Stimulated activated CD8-positive, alpha-beta memory T cell treated with anti-CD3 and anti-CD28 coated beads, Interleukin-2, amount 100 ng/mL, for 1 hour (primary cell): ENCODE results near the gene PTGDR.
A peak's percentile ranks its signal among the peaks of the same experiment; 100 is the strongest.

Experiments
- DNase-seq, 2 donors: peaks; one replicate each; pipeline ENCODE4 v3.0.0-alpha.2; 2020; ENCODE audit warnings: low read depth in 2 of 2

PTGDR gene

DNA sequence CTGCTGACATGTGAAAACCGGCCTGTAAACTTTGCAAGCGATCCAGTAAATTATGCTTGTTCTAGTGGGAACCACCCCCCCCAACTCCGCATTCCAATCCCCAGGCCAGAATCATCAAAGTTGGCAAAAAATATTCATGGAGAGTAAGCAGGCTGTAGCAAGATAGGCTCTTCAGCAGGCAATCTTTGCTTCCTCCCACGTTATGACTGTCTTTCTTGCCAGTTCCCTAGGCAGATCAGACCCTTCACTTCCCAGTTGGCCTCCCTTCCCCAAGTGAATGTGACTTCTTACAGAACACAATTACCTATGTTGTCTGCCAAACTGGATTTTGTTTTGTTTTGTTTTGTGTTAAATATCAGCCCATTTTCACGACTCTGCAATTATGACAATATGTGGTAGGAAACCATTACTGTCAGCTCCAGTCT lies 45.4 kb downstream of the PTGDR start:
- DNase-seq = no peak

DNA sequence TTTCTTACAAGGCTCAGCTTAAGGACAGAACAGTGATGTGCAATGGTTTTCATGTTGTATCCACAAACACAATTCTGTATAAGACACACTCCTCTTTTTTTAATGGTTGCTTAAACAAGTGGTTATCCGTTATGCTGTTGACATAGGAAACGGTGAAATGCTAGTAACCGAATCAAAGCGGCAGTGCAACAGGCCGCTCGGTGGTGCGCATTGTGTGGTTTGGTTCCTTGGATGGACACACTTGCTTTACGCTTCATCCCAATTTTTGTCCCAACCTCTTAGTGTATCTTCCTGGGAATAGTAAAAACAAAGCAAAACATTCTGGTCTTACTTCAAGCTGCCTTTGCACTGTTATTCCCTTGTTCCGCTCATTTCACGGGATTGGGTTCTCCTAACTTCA lies 46.0 kb downstream of the PTGDR start:
- no peak for DNase-seq

DNA sequence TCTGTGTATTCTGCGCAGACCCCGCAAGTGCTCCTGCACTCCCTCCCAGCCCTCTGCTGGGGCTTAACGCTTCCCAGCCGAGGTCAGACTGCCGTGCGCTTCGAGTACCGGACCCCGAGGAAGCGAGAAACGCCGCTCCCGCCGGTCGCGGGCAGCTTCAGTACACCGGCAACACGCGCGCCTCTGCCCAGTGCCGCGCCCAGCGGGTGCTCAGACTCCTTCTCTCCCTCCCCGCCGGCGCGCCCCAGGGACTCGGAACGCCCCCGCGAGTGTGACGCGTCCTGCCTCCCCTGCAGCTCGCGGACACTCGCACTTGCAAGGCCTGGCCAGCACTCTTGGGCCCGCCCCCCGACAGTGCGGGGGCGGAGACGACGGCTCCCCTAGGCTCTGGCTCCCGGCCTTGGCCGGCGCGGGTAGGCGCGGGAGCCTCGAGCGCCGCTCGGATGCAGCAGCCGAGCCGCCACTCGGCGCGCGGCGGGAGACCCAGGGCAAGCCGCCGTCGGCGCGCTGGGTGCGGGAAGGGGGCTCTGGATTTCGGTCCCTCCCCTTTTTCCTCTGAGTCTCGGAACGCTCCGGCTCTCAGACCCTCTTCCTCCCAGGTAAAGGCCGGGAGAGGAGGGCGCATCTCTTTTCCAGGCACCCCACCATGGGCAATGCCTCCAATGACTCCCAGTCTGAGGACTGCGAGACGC lies 46.6 kb downstream of the PTGDR start, which contains the start of gene PTGER2:
TSS of gene PTGER2 (plus strand) at position 410 of the 692 bp plus-strand sequence. CDS start at position 647, 237 bp downstream.
- peak; percentile 65 to 71 for DNase-seq

DNA sequence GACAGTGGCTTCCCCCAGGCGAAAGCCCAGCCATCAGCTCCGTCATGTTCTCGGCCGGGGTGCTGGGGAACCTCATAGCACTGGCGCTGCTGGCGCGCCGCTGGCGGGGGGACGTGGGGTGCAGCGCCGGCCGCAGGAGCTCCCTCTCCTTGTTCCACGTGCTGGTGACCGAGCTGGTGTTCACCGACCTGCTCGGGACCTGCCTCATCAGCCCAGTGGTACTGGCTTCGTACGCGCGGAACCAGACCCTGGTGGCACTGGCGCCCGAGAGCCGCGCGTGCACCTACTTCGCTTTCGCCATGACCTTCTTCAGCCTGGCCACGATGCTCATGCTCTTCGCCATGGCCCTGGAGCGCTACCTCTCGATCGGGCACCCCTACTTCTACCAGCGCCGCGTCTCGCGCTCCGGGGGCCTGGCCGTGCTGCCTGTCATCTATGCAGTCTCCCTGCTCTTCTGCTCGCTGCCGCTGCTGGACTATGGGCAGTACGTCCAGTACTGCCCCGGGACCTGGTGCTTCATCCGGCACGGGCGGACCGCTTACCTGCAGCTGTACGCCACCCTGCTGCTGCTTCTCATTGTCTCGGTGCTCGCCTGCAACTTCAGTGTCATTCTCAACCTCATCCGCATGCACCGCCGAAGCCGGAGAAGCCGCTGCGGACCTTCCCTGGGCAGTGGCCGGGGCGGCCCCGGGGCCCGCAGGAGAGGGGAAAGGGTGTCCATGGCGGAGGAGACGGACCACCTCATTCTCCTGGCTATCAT lies 47.3 kb downstream of the PTGDR start:
- peak in 1 of 2 donors; percentile 31 for DNase-seq

DNA sequence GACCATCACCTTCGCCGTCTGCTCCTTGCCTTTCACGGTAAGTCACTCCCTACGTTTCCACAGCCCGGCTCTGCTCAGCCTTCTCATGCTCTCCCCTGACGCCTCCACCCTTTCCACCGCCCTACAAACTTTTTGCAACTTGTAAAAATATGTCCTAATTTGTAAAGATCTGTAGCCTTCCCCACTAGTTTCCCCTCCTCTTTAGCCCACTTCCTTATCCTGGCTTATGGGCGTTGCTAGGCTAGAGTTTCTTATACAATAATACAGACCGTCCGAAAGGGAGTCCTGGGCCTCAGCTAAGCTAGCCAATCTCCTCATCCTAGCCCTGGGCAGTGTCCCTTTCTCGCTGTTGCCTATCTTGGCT lies 47.8 kb downstream of the PTGDR start:
- DNase-seq = no peak

DNA sequence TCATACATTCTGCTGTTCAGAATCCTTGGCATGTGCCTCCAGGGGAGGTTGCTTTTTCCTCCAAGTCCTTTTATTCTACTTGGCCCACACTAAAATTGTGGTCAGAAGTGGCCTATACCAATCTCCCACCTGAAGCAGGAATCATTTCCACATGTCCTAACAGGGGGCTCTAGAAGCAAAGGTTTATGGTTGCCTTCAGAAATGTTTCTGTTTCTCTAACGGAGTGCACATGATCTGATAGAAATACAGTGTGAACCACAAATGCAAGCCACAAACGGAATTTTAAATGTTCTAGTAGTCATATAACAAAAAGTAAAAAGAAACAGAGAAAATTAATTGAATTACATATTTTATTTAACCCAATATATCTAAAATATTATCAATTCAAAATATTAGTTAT lies 50.6 kb downstream of the PTGDR start:
- no peak for DNase-seq

DNA sequence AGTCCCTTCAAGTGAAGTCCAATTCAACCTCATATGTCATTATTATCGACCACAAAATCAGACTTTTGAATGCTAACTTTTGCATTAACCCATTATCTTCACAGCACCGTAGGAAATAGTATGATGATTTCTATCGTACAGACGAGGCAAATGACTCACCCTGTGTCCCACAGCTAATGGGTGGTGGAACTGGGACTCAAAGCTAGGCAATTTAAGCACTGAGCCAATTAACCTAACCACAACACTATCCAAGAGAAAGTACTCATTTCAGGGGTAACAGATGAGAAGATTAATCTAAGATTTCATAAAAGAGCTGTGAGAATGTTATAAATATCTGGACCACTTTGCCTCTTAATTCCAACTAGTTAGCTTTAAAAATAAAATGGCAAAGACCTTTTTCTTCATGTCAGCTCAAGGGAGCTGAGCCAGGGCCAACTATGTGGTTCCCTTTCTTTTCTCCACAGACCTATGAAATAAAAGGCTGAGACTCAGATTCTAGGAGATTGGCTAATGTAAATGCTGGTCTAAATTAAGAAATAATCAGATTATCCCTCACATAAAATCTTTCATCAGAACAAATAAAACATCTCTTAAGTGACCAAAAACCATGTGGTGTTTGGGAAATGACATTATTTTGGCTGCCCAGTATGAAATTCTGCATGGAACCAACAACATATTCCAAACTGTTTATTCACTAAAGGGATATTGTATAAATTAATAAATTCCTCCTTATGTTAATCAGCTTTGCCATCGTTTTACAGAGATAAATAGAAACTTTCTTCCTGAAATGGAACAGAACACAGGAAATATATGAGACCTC lies 51.5 kb downstream of the PTGDR start:
- DNase-seq = no peak

DNA sequence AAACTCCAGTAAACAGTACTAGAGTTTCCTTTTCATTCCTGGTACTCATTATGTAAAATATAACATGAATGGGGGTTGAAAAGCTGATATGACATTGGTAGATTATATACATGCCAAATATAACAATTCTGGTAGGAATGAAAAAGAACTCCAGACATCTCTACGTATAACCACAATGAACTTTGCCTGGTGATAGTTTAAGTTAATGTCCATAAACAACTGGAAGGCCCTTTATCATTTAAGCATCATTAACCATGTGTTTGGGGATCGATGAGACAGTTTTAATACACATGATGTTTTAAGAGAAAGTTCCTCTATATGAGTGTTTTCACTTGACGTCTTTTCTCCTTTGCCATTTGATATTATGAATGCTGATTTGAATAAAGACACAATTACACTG lies 52.4 kb downstream of the PTGDR start:
- no peak for DNase-seq

DNA sequence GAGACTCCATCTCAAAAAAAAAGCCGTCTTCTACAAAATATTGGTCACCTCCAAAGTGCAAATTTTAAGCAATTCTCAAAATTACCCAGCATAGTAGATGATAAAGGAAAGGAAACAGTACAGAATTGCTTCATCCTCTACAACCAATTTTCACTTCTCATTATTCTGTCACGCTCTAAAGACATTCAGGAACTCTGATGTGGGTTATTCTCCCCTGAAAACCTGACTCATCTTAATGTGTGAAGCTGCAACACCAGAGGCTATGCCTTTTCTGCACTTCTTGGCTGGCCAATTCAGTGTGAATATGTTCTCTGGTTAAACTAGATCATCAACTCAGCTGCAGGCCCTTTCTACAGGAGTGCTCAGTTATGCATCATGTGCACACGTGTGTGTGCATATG lies 57.6 kb downstream of the PTGDR start:
- no peak for DNase-seq

DNA sequence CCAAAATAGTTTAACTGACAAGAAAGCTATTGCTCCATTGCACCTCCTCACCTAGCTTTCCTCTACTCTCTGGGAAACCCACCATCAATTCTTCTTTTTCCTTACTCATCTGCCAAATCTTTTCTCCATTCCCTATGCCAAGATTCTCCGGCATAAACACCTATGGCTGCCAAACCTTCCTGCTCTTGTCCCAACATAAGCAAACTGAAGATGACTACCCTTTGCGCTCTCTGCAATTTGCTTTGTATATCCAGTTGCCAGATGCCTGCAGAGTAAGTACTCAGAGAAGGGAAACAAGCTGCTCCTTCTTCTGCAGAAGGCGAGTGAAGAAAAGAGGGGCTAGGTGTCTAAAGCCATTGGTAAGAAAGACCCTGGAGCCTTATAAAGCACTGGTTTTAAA lies 58.1 kb downstream of the PTGDR start:
- no peak for DNase-seq
